Omental fat pad (tissue), 4 donors: ENCODE results near the gene VASH2. TPM values are rescaled to one million over a fixed set of nuclear protein-coding genes. Genes with fewer than 3 reads are reported as not detected.

Source experiments
- ATAC-seq: fragments of 150-250 bp; one replicate; pipeline ENCODE4 v1.9.1; 2016; ENCODE audit warnings: mild to moderate bottlenecking, moderate library complexity; ENCODE audit not compliant: low FRiP score
- DNase-seq: peaks from one replicate; pipeline ENCODE4 v3.0.0-alpha.2; 2019; ENCODE audit warnings: low spot score
- total RNA-seq, 4 donors: library from RNA; depleted of rRNA; stranded (reverse); fragments of >200 nt; gene quantifications; one replicate each; pipeline ENCODE4 v1.1.0, GENCODE V29; 2016
- TF ChIP-seq, protein P1 (sequence below), 3 donors: fragments of 450-650 bp; IDR thresholded peaks; one replicate each; pipeline ENCODE4 v1.5.1; 2016 to 2017; ENCODE audit warnings: antibody characterized with exemption in 3 of 3, mild to moderate bottlenecking in 3 of 3, moderate library complexity in 2 of 3

Gene VASH2
- total RNA-seq, 4 donors from 2014 or later = 0.31 to 7.6 (median 1.2) TPM

DNA sequence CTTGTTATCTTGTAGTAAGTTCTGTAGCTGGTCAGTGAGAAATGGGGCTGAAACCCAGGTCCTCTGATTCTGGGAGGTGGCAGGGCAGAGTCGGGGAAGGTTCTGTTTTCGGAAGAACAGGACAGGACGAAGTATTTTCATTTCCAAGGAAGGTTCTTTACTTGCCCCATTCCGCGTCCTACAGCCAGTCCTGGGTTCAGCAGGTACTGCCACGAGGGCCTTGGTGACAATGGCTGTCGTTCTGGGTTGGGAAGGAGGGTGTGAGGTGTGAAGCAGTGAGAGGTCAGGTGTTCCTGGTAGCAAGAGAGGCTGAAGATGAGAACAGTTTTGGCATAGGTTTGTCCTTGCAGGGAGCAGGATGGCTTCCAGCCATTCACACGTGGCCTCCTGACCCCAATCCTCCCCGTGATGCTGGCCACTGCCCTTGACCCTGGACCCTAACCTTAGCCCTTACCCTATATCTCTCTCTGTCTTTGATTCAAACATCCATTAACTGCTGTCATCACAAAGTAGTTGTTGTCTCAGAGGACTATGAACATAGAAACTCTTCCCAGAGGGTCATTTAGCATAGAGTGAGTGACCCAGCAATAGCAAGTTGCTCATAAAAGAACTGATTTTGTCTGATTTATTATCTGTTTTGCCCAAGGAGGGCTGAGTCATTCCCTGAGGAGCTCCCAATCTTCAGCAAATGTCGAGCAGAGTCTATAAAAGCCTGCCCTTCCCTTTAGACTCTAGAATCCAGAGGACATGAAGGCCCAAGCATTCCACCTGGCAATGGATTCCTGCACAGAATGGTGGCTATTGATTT, 25.0 kb downstream of the VASH2 start:
- DNase-seq (no peak), ATAC-seq (no peak)
- TF ChIP-seq, protein P1, sequence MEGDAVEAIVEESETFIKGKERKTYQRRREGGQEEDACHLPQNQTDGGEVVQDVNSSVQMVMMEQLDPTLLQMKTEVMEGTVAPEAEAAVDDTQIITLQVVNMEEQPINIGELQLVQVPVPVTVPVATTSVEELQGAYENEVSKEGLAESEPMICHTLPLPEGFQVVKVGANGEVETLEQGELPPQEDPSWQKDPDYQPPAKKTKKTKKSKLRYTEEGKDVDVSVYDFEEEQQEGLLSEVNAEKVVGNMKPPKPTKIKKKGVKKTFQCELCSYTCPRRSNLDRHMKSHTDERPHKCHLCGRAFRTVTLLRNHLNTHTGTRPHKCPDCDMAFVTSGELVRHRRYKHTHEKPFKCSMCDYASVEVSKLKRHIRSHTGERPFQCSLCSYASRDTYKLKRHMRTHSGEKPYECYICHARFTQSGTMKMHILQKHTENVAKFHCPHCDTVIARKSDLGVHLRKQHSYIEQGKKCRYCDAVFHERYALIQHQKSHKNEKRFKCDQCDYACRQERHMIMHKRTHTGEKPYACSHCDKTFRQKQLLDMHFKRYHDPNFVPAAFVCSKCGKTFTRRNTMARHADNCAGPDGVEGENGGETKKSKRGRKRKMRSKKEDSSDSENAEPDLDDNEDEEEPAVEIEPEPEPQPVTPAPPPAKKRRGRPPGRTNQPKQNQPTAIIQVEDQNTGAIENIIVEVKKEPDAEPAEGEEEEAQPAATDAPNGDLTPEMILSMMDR (IDR thresholded peaks at IDR 0.05) = no peak

DNA sequence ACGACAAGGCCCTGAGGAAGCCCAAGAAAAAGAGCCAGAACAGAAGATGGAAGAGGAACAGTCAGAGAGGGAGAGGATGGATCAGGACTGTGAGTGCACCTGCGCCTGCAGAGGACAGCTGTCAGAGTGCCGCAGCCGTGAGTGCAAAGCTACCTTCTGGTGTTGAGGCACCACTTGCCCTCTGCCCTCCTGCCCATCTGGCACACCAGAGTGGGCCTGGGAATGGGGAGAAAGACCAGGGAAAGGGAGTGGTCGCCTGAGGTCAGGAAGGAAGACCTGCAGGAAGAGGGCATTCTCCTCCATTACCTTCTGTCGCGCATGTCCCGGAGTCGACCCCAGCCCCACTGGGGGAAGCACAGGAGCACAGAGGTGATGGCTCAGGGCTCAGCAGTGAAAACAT, 26.2 kb downstream of the VASH2 start:
- ATAC-seq (no peak), DNase-seq (no peak)
- TF ChIP-seq, protein P1 (IDR thresholded peaks at IDR 0.05) = no peak

DNA sequence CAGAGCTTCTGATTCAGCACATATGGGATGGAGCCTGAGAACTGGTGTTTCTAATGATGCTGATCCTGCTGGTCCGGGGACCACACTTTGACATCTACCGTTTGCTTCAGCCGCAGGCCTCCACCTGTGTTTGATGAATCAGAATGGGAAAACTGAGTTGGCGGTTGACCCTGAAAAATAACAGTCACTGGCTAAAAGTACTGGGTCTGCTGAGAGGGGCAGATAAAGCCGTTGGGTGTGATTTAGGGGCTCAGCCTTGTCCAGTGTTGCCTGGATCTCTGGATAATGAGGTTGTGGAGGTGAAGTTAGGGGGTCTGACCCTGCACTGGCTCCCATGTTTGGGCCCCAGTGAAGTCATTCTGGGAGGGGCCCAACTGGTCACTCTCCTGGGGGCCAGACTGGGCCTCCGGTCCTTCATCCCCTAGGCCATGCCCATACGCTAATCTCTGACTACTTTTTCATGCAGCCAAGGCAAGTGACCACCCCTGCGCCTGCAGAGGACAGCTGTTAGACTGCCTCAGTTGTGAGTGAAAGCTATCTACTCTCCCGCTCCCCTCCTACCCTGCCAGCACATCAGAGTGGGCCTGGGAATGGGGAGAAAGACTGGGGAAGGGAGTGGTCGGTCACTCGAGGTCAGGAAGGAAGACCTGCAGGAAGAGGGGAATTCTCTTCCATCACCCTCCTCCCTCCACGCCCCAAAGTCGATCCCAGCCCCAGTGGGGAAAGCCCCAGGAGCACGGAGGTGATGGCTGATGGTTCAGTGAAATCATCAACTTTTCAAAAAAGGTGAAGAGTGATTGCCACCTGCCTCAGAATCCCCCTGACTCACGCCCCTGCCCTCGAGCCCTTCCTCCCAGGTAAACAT, 27.7 kb downstream of the VASH2 start:
- TF ChIP-seq, protein P1 (IDR thresholded peaks at IDR 0.05) = no peak
- no peak for ATAC-seq
- DNase-seq = no peak

DNA sequence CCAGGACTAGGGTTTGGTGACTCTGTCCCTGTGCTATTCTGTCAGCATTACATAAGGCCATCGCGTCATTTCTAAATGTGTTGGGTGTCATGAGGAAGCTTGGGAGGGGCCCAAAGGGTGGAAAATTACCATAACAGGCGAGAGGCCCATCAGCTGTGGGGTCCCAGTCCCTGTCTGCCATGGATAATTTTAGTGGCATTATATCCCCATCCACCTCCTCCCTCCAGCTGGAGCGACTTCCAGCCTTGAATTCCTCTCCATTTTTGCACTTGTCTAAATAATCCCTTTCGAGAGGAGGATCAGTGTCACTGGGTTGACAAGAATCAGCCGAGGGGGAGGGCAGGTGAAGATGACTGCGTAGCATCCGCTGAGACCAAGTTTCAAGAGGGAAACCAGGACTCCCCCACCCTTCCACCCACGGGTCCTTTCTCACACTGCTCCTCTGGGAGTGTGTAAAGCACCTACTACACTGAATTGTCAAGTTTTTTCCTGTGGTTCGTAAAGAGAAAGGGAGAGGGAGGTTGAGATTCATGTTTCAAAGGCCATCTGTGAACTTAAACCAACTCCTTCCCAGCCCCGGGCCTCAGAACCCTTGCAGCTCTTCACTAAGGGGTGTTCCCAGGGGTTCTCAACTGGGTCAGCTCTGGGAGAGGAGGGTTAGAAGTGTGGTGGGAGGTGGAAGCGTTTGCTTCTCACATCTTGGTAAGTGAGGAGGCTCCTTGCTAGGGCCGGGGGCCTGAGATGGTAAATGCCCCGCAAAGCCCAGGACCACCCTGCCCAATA, 29.2 kb downstream of the VASH2 start:
- TF ChIP-seq, protein P1 (IDR thresholded peaks at IDR 0.05) = no peak
- ATAC-seq = no peak

DNA sequence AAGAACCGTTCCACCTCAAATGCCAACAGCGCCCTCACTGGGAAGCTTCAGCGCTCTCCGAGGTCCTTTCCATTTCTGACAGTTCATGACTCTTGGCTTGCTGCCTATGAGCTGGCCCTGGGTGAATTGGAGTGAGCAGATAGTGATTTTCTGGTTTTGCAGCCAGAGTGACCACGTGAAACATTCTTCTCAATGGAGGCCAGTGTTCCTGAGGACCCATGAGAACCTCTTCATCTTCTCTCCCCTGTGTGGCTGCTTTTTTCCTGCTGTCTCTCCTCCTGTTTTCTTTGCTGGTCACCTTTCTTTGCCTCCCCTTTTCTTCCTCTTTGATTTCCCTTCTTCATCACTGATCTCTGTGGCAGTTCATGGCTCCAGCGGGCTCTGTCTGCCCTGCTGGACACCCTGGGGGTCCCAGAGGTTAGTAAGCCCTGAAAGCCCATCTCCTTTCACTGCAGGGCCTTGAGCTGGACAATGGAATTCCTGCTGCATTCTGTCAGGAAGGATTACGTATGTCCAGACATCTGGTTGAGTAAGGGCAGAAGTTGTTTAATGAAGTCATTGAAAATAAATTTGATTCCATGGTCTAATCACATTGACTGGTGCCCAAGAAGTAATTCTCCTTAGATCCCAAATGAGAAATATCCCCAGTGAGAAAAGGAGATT, 29.9 kb downstream of the VASH2 start:
- TF ChIP-seq, protein P1 (IDR thresholded peaks at IDR 0.05) = no peak
- DNase-seq = no peak
- no peak for ATAC-seq

More for the DNA sequence above, 29.2 kb downstream of the VASH2 start:
- no peak for DNase-seq

DNA sequence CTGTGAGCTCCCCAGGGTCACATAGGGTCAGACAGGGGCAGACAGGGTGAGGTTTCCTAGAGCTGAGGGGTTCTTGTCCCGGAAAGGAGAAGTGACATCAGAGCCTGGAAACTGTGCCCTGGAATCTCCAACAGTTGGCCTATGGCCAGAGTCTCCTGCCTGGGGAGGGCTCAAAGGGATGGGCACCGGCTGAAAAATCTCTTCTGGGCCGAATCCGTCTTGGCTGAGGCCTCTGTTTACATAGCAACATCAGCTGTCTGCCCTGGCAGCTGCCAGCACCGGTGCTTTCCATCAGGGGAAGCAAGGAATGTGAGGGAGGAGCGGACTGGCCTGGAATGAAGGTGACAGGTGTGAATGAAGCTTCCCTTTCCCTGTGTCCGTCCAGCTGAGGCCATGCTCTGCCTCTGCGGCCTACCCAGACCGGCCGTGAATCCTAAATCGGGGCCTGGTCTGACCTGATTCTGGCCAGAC, 30.7 kb downstream of the VASH2 start:
- no peak for DNase-seq
- TF ChIP-seq, protein P1 (IDR thresholded peaks at IDR 0.05) = no peak
- peak; percentile 27 for ATAC-seq
